LHCN-M2 (cell line): ENCODE measurements around the gene RASAL2. TPM values are rescaled to one million over a fixed set of nuclear protein-coding genes. Genes with fewer than 3 reads are reported as not detected.
"Not testable (repeated sequence)": the region's sequence is repeated elsewhere in the genome, so short reads cannot be mapped to it uniquely, and the experiment has no call there.

ENCODE experiments used
- DNase-seq: peaks from one replicate; pipeline ENCODE4 v3.0.0-alpha.2; 2012; ENCODE audit warnings: low read depth
- total RNA-seq: library from RNA; depleted of rRNA; stranded (reverse); fragments of >200 nt; gene quantifications from 2 replicates; pipeline ENCODE4 v1.2.3, GENCODE V29; 2014

RASAL2 gene
- total RNA-seq, 1 experiment from 2014 or later, result 33.0 TPM

GRCh38 chr1:178160736-178161475, 67.0 kb downstream of the RASAL2 start:
- DNase-seq, result no peak

GRCh38 chr1:178161516-178161915, 67.6 kb downstream of the RASAL2 start:
- peak; percentile 41 for DNase-seq

- DNase-seq, result no peak
These were observed 71.3 kb downstream of the RASAL2 start for GRCh38 chr1:178165196-178165595.

GRCh38 chr1:178166429-178167024, 72.6 kb downstream of the RASAL2 start:
- no peak for DNase-seq

- DNase-seq, result peak; percentile 82
These were observed 74.6 kb downstream of the RASAL2 start for GRCh38 chr1:178168536-178168935.

GRCh38 chr1:178169649-178170048, 75.7 kb downstream of the RASAL2 start:
- DNase-seq, result no peak

GRCh38 chr1:178172939-178173338, 79.0 kb downstream of the RASAL2 start:
- DNase-seq, result peak; percentile 84

GRCh38 chr1:178174539-178174938, 80.6 kb downstream of the RASAL2 start:
- no peak for DNase-seq

GRCh38 chr1:178180405-178180804, 86.5 kb downstream of the RASAL2 start:
- no peak for DNase-seq

GRCh38 chr1:178183796-178184195, 89.9 kb downstream of the RASAL2 start:
- DNase-seq, result no peak

GRCh38 chr1:178188306-178188705, 94.4 kb downstream of the RASAL2 start:
- no peak for DNase-seq

GRCh38 chr1:178189814-178190213, 95.9 kb downstream of the RASAL2 start:
- DNase-seq, result peak; percentile 65

- DNase-seq, result no peak
These were observed 97.0 kb downstream of the RASAL2 start for GRCh38 chr1:178190881-178191280.

- peak; percentile 93 for DNase-seq
These were observed 98.8 kb downstream of the RASAL2 start for GRCh38 chr1:178192686-178193085.

- DNase-seq, result no peak
These were observed 102.7 kb downstream of the RASAL2 start for GRCh38 chr1:178196631-178197030.

- not testable (repeated sequence) for DNase-seq
These were observed 108.2 kb downstream of the RASAL2 start for GRCh38 chr1:178202095-178202494.

GRCh38 chr1:178202546-178202945, 108.6 kb downstream of the RASAL2 start:
- DNase-seq, result not testable (repeated sequence)

- DNase-seq, result not testable (repeated sequence)
These were observed 114.5 kb downstream of the RASAL2 start for GRCh38 chr1:178208269-178208856.

GRCh38 chr1:178209935-178210334, 116.0 kb downstream of the RASAL2 start:
- DNase-seq, result no peak

GRCh38 chr1:178218550-178218949, 124.6 kb downstream of the RASAL2 start:
- no peak for DNase-seq

- DNase-seq, result peak; percentile 45
These were observed 126.2 kb downstream of the RASAL2 start for GRCh38 chr1:178220094-178220493.

GRCh38 chr1:178223289-178223688, 129.4 kb downstream of the RASAL2 start:
- DNase-seq, result peak; percentile 50

GRCh38 chr1:178224358-178224757, 130.5 kb downstream of the RASAL2 start:
- no peak for DNase-seq
